Neural crest cell (in vitro differentiated cells): ENCODE data around the gene DFFA. TPM values are rescaled to one million over a fixed set of nuclear protein-coding genes. Genes with fewer than 3 reads are reported as not detected.

Experiments
- DNase-seq: peaks from one replicate; pipeline ENCODE4 v3.0.0; 2021; ENCODE audit warnings: low read depth, mixed read lengths, low spot score
- H3K27ac Mint-ChIP-seq: one replicate; pipeline ENCODE4 v1.8.0; 2021; ENCODE audit warnings: mild to moderate bottlenecking, mixed read lengths; ENCODE audit not compliant: unreplicated experiment
- H3K27me3 Mint-ChIP-seq: 2 replicates; pipeline ENCODE4 v1.8.0; 2021; ENCODE audit warnings: low read depth, mild to moderate bottlenecking, mixed read lengths
- H3K36me3 Mint-ChIP-seq: 2 replicates; pipeline ENCODE4 v1.8.0; 2021; ENCODE audit warnings: low read depth, mild to moderate bottlenecking, mixed read lengths
- H3K4me1 Mint-ChIP-seq: 2 replicates; pipeline ENCODE4 v1.8.0; 2021; ENCODE audit warnings: mixed read lengths
- H3K4me3 Mint-ChIP-seq: one replicate; pipeline ENCODE4 v1.8.0; 2021; ENCODE audit warnings: mild to moderate bottlenecking, mixed read lengths
- H3K9me3 Mint-ChIP-seq: 2 replicates; pipeline ENCODE4 v1.8.0; 2021; ENCODE audit warnings: mixed read lengths
- total RNA-seq: library from RNA; stranded (reverse); gene quantifications from 2 replicates; pipeline ENCODE4 v1.2.1, GENCODE V29; 2021
- TF ChIP-seq, protein P1 (sequence below): fragments of 200-600 bp; sonication (generic); conservative IDR thresholded peaks from 2 replicates; pipeline ENCODE4 v1.5.0; 2021; ENCODE audit warnings: antibody characterized with exemption, mild to moderate bottlenecking

The DFFA gene
- total RNA-seq, 1 donor from 2014 or later = 54.0 TPM

DNA sequence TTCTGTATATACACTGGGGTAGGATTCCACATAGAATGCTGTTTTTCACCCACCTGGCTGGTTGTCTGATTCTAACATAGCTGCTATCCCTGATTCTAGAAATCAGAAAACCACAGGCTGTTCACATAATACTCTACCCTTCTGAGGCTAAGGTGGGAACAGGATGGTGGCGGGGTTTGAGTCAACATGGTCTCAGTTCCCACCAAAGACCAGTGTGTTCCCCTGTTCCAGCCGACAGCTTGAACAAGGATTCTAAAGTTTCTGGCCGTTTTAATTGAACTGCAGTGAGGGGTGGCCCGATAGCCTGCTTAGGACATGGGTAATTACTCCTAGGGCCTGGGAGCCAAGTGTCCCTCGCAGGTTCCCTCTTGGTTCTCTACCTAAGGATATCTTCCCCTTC is 40.9 kb upstream of the DFFA start:
- H3K9me3 Mint-ChIP-seq = no peaks in the 10 kb centered on the region
- peaks cover 2% of the 10 kb centered on the region for H3K27me3 Mint-ChIP-seq
- no peak for DNase-seq
- no peak overlapping the region for H3K4me3 Mint-ChIP-seq
- peaks cover 45% of the 10 kb centered on the region for H3K4me1 Mint-ChIP-seq
- no peaks in the 10 kb centered on the region for H3K36me3 Mint-ChIP-seq
- TF ChIP-seq, protein P1, sequence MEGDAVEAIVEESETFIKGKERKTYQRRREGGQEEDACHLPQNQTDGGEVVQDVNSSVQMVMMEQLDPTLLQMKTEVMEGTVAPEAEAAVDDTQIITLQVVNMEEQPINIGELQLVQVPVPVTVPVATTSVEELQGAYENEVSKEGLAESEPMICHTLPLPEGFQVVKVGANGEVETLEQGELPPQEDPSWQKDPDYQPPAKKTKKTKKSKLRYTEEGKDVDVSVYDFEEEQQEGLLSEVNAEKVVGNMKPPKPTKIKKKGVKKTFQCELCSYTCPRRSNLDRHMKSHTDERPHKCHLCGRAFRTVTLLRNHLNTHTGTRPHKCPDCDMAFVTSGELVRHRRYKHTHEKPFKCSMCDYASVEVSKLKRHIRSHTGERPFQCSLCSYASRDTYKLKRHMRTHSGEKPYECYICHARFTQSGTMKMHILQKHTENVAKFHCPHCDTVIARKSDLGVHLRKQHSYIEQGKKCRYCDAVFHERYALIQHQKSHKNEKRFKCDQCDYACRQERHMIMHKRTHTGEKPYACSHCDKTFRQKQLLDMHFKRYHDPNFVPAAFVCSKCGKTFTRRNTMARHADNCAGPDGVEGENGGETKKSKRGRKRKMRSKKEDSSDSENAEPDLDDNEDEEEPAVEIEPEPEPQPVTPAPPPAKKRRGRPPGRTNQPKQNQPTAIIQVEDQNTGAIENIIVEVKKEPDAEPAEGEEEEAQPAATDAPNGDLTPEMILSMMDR = no peak
- H3K27ac Mint-ChIP-seq = peak overlapping the region; percentile 38

DNA sequence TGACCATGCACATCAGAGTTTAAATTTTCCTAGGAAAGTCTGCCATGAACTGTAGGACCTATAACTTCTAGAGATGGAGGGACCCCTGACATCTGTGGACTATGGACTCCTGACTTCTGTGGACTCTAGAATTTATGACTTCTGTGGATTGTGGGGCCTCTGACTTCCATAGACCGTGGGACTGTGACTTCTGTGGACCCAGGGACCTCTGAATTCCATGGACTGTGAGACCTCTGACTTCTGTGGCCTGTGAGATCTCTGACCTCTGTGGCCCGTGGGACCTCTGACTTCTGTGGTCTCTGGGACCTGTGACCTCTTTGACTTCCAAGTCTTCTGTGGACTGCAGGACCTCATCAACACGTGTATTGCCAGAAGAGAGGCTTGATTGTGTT is 39.2 kb upstream of the DFFA start:
- Mint-ChIP-seq H3K4me3 (no peak overlapping the region), H3K36me3 (no peaks in the 10 kb centered on the region), H3K27me3 (no peaks in the 10 kb centered on the region), H3K9me3 (no peaks in the 10 kb centered on the region), H3K27ac (no peak overlapping the region), H3K4me1 (peaks cover 42% of the 10 kb centered on the region)
- TF ChIP-seq, protein P1 = no peak
- no peak for DNase-seq

DNA sequence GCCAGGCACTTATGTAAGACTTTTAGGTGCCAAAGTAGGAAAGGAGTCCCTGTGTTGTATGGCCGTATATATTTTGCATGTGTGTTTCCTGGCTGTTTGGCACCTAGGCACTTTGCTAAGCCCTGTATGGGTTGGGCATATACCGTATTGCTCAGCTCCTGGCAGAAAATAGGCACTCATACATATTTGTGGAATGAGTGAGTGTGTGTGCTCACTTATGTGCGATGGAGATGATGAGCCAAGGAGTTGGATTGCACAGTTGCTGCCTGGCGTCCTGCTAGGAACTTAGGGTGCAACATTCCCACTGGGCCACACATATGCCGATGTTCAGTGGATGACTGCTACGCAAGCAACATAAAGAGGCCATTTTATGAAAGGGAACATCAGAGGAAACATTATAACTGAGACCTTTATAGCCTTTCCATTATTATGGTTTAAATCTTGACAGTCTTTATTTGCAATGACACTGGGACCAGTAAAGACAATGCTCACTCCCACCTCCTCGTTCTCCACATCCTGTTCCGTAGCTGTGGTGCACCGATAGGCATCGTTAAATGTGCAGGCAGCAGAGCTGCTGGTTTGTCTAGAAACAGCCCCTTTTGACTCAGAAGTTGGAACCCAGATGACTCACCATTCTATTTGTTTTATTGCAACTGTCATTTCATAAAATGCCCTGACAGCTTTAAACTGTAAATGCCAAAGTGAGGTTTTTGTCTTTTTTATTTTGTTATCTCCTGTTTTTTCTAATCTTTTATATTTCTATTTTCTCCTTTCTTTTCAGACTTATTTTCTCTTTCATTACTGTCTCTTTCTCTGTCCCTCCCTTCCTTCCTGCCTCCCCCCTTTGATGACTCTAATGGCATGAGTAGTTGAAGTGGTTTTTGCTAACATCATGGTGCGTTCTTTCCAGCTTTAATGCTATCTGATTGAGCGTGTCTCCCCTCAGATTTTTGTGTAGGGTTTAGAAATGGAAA is 38.5 kb upstream of the DFFA start:
- TF ChIP-seq, protein P1 = no peak
- no peaks in the 10 kb centered on the region for H3K9me3 Mint-ChIP-seq
- no peak overlapping the region for H3K27ac Mint-ChIP-seq
- no peaks in the 10 kb centered on the region for H3K27me3 Mint-ChIP-seq
- no peaks in the 10 kb centered on the region for H3K36me3 Mint-ChIP-seq
- DNase-seq = no peak
- H3K4me1 Mint-ChIP-seq = peaks cover 42% of the 10 kb centered on the region
- H3K4me3 Mint-ChIP-seq = no peak overlapping the region

DNA sequence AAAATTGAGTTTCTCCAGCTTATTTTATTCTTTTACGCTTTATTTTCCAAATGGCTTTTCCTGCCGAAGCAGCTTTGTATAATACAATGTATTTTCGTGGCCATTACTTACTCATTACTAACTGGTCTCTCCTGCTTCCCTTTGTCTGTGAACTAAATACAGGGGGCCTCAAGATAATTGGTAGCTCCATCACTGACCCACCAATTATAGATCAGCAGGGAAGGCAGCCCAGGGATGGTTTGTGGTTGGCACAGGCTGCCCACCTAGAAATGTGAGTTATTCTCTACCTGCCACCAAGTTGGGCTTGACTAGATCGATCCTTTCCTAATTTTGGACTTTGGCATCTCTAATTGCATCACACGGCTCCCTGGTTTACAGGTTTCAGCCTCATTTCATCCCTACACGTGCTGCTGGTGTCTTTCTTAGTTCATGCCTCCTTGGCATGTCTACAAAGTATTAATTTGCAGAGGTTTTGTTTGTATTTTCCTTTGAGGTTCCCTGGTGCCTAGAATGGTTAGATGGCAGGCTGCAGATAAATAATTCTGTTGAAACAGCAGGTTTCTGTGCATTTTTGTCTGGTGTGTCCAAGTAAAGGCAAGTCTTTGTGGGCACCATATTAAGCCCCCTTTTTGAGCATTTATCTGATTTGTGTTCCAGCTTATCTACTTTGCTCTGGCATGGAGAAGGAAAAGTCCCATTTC is 37.6 kb upstream of the DFFA start:
- Mint-ChIP-seq H3K27ac (no peak overlapping the region), H3K36me3 (no peaks in the 10 kb centered on the region), H3K27me3 (no peaks in the 10 kb centered on the region), H3K4me1 (peaks cover 42% of the 10 kb centered on the region), H3K9me3 (no peaks in the 10 kb centered on the region), H3K4me3 (no peak overlapping the region)
- DNase-seq = no peak
- TF ChIP-seq, protein P1 = no peak

DNA sequence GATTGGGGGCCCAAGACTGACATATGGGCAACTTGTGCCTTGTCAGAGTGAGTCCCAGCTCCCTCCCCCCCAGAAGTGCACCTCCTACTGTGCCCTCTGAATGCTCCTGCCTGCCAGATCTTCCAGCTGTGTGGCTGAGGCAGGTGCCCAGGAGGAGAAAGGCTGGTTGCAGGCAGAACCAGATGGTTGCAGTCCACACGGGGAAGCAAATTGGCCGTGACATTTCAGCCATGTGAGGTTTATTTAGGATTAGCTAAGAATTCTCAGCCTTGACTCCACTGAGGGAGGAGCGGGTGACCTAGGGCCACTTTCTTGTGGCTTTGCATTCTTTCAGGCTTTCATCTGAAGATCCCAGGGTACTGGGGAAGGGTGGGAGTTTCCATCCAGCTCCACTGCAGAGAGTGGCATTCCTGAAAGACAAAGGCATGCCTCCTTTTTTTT is 36.2 kb upstream of the DFFA start:
- H3K4me3 Mint-ChIP-seq = no peak overlapping the region
- peaks cover 46% of the 10 kb centered on the region for H3K4me1 Mint-ChIP-seq
- TF ChIP-seq, protein P1 = no peak
- no peaks in the 10 kb centered on the region for H3K27me3 Mint-ChIP-seq
- no peak overlapping the region for H3K27ac Mint-ChIP-seq
- no peaks in the 10 kb centered on the region for H3K36me3 Mint-ChIP-seq
- no peak for DNase-seq
- H3K9me3 Mint-ChIP-seq = no peaks in the 10 kb centered on the region
